Measurements from ENCODE around the gene TMTC2. TPM values are rescaled to one million over a fixed set of nuclear protein-coding genes. Genes with fewer than 3 reads are reported as not detected.

The TMTC2 gene
- total and polyA plus RNA-seq, 10 of the 15 experiments (the other 5 are each of a cell fraction or from before 2014, with no cell fraction given) = 0.14 to 9.7 (median 1.2) TPM

- TF ChIP-seq NR2F1 (conservative IDR thresholded peaks at IDR 0.05) (no peak), STAT1 (conservative IDR thresholded peaks at IDR 0.05) (no peak), PRDM15 (CRISPR knock-in tag; IDR thresholded peaks at IDR 0.05) (no peak), MLLT1 (IDR thresholded peaks at IDR 0.05) (peak; percentile 92), ASH2L (IDR thresholded peaks at IDR 0.05; ENCODE audit: borderline replicate concordance, low read depth) (no peak; the same call in 1 of the 2 replicates), E2F8 (IDR thresholded peaks at IDR 0.05; ENCODE audit: low read depth, partially characterized antibody) (no peak), ZBTB40 (IDR thresholded peaks at IDR 0.05; ENCODE audit: borderline replicate concordance) (no peak), FOS (IDR thresholded peaks at IDR 0.05; ENCODE audit: borderline replicate concordance, extremely low read depth, insufficient read length) (no peak), PAX5 (IDR thresholded peaks at IDR 0.05; ENCODE audit: borderline replicate concordance, low read depth, low read length) (no peak), POLR2A (IDR thresholded peaks at IDR 0.05; ENCODE audit: low read depth, low read length) (peak; percentile 3; the same call in 1 of the 2 replicates), LARP7 (IDR thresholded peaks at IDR 0.05) (peak; percentile 23; the same call in 1 of the 2 replicates), MTA3 (IDR thresholded peaks at IDR 0.05; ENCODE audit: borderline replicate concordance, low read length) (no peak), ZNF384 (IDR thresholded peaks at IDR 0.05; ENCODE audit: borderline replicate concordance, low read depth, low read length) (no peak), PKNOX1 (IDR thresholded peaks at IDR 0.05) (0 out of 2 replicates have a peak, but pooled peaks have one; percentile 4), NFYA (IDR thresholded peaks at IDR 0.05; ENCODE audit: borderline replicate concordance, low read depth, low read length) (no peak)
Observed at GRCh38 chr12:82687021-82688011, 610 bp downstream of the TMTC2 start (continued).

Measured in GM12878 (cell line).